GM23248 (cell line): ENCODE measurements around the gene ZNG1A.
"Not testable (repeated sequence)": the region's sequence is repeated elsewhere in the genome, so short reads cannot be mapped to it uniquely, and the experiment has no call there.

Experiments used
- EZH2 ChIP-seq: fragments of 200-600 bp; sonication (generic); IDR thresholded peaks from 2 replicates; pipeline ENCODE4 v1.6.1; 2018; ENCODE audit warnings: antibody characterized with exemption, mild to moderate bottlenecking; ENCODE audit not compliant: insufficient read depth, poor library complexity, severe bottlenecking
- EZH2phosphoT487 ChIP-seq: fragments of 200-600 bp; sonication (generic); IDR thresholded peaks from 2 replicates; pipeline ENCODE4 v1.6.1; 2018; ENCODE audit warnings: antibody characterized with exemption, moderate library complexity, mild to moderate bottlenecking, low read depth; ENCODE audit not compliant: insufficient read depth

GRCh38 chr9:73900-74525, 104.8 kb downstream of the ZNG1A start:
- not testable (repeated sequence) for TF ChIP-seq EZH2, EZH2phosphoT487
